SIG-M5 treated with dmso at 0.1 percent for 504 hours (cell line): ENCODE measurements around the gene FAM50B.

Experiments
- DNase-seq: peaks from one replicate; lab custom pipeline; 2025; ENCODE audit not compliant: unreplicated experiment; lab: John Stamatoyannopoulos, UW

The FAM50B gene

DNA sequence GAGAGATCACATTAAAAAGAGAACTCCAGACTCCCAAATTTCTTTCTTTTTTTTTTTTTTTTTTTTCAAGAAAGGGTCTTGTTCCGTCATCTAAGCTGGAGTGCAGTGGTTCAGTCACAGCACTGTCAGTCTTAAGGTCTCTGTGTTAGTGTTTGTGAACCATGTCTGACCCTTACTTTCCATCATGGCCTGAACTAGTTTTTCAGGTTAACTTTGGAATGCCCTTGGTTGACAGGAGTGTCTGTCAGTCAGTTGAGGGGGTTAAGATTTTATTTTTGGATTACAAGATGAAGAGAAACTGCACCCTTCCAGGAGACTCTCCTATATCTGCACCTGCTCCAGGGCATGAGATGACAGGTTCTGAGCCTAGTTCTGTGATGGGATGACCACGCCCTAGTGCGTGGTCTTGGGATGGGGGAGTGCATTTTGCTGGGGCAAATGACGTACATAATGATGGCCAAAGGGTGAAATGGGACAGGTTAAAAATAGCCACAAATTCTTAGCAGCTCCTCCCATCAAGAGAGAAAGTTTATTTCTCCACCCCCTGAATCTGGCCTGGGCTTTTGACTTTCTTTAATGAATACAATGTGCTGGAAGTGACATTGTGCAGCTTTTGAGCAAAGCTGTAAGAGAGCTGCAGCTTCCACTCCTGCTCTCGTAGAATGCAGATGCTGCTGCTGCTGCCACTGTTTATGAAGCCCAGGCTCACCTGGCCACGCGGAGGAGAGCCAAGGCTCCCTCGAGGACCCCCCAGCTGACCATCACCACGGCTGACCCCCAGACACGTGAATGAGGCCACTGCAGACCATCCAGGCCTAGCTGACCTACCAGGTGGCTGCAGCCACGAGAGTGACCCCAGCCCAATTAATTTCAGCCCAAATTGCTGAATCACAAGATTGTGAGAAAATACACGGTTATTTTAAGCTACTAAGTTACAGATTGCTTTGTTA is 29.7 kb upstream of the FAM50B start:
- DNase-seq = no peak

DNA sequence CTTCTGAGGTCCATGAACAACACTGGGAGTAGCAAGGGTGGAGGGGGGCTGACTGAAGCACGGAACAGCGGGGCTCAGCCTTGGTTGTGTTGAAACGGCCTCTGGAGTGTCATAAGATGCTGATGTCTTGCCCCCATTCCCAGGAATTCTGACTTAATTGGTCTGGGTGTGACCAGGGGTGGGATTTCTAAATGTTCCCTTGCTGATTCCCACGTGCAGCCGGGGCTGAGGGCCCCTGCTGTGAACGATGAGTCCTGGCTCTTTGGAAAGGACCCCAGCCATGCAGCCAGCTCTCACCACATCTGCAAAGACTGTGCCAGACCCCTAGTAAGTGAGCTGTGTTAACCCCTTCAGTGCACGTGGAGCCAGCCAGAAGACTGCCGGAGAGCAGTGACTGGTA is 28.6 kb upstream of the FAM50B start:
- DNase-seq = no peak

DNA sequence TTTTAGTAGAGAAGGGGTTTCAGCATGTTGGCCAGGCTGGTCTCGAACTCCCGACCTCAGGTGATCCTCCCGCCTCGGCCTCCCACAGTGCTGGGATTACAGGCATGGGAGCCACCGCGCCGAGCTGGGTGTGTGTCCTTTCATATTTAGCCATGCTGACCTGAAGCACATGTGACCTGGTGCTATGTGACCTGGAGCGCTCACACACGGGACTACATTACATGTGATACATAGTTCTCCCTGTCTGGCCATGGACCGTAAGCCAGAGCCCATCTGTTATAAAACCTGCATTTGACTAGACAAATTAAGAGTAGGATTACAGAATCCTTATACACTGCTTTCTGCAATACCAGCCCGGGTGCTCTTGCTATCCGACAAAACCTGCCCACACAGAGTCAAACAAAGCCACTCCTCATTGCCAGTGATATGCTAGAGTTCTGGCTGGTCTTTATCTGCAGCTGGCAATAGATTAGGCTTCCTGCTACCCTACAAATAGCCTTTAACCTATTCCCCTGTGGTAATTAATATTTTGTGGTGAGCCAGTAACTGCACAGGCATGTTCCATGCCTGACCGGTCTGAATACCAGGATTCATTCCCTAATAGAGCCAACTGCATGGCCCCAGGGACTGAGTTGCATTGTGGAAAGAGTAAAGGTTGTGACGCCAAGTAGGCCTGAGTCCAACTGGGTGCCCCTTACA is 26.3 kb upstream of the FAM50B start:
- no peak for DNase-seq

DNA sequence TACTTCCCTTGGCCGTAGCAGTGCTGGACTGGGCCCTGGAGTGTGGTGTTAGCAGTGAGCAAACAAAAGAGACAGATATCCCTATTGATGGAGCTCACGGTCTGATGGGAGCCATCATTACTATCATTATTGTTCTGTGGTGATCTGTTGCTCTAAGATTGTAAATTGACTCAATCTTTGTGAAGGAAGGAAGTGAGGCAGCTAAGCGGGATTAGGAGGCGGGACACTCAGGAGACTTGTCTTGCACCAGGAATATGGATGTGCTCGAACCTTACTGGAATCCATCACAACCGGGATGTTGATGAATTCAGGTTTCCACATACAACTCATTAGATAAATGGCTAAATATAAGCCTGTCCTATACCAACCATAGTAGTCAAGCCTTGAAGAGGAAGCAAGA is 25.5 kb upstream of the FAM50B start:
- no peak for DNase-seq

DNA sequence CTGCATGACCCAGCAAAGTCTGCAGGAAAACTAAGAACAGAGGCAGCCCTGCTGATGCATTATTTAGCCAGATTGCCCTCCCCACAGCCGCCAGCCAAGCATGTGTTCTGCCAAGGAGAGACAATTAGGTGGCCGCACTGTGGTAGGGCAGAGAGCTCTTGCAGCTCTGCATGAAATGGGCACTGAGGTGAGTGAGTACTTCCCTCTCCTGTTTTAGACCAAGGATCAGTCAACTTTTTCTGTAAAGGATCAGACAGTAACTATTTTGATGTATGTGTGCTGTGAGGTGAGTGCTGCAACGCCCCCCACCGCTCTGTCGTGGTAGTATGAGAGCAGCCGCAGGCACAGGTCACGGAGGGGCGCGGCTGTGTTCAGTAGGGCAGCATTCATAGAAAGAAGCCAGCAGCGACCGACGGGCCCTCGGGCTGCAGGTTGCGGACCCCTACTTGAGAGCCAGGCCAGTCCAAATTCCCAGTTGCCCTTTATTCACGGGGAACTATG is 23.8 kb upstream of the FAM50B start:
- DNase-seq = no peak

DNA sequence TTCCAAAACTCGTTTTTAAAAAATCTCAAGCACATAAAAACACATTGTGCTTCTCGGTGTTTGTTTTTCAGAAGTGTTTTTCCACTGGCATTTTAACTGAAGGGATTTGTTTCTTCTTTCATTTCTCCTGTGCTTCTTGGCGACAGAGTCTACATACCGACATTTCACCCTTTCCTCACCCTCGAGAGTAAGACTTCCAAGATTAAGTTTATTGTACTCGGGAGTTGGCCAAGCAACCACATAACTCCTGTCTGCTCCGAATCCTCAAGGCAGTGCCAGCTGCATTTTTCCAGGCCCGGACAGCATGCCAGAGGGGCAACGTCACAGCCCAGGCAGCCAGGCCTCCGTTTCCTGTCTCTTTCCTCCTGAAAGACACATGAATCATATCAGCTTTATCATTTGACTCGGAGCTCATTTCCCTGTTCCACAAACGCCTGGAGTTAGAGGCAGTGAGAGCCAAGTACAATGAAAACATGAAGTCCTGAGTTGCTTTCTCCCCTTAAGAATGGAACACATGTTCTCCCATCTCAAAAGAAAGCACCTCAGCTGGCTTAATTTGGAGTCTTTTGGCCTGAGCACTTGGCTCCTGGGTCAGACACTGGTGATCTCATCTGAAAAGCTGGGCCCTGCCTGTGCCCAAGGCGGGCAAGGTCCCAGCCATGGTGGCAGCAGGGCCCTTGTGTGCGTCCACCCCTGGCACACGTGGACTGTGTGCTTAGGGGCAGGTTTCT is 23.2 kb upstream of the FAM50B start:
- DNase-seq = no peak

DNA sequence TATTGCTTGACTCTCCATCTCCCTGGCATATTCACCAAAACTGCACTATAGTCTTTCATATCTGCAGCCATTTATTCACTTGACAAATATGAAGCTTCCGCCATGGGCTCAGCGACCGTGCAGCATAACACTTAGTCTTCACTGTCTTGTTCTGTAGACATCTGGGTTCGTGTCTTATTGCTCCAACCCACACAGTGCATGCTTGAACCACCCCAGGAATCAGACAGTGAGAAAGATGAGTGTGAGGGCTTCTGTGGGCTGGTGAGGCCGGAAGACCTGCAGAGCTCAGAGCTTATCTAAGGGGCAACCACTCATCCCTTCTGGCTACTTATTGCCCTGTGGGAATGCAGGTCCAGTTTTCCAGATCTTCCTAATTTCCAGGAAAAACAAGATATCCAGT is 19.9 kb upstream of the FAM50B start:
- no peak for DNase-seq

DNA sequence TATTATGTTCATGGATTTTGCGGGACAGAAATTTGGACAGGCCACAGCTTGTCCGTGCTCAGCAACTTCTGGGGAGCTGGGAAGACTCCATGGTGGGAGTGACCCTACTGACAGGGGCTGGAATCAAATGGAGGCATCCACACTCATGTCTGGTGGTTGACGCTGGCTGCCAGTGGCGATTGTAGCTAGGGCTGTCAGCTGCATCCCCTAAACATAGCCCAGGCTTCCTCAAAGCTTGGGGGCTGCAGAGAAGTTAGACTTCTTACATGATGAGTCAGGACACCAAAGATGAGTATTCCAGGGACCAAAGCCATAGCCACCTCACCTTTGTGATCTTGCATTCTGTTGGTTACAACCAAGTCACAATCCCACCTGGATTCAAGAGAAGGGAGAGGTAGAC is 18.4 kb upstream of the FAM50B start:
- DNase-seq = no peak

DNA sequence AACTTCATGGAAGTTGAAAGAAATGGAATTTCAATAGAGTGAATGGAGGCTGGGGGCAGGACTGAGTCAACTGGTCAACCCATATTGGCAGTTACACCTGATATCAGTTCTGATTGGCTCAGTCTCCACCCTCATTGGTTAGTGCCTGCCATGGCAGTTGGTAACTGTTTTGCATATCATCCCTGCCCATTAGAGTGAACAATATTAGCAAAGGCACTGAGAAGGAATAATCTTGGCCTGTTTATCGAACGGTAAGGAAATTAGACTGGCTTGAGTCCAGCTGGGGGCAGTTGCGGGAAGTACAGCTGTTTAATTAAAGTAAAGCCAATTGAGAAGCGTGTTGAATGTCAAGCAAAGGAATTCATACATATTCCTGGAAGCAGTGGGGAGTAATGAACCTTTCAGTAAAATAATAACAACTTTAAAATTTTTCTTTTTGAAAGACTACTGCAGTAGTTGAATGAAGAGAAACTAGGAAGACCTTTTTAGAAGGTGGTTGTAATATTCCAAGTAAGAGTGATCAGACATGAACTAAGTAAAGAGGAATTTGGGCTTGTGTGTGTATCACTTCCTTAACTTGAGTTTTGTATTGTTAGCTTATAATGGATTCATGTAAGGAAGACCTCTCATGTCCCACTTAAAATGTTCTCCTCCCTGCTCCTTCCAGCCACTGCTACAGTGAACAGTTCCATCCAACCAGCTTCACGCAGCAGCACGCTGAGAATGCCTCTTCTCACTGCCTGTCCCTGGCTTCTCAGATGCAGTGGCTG is 17.2 kb upstream of the FAM50B start:
- no peak for DNase-seq

DNA sequence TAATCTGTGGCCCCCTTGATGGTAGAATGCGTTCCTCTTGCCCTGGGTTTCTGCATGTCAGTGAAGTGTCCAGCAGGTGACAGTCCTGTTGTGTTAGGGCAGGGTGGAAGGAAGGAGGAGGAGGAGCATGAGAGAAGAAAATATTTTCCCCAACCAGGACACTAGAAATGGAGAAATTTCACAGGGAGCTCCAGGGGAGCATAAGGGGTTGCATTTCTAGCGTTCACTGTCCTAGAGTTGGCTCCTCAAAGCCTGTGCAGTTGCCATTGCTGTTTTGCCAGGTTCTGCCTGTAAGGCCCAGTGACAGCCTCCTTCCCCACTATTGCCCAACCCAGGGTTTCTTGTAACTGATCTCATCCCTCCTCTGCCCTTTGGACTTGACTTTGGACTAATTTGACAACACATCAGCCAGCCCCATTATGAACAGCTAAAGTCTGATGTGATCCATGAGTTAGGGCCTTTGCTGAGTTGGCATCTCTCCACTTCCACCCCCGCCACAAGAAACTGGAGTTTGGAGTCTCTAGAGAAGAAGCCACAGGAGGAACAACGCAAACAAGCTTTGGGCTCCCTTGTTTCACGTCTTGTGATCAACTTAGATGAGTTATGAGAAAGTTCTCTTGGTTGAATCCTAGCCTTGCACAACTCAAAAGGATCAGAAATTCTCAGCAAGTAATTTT is 14.0 kb upstream of the FAM50B start:
- DNase-seq = no peak

DNA sequence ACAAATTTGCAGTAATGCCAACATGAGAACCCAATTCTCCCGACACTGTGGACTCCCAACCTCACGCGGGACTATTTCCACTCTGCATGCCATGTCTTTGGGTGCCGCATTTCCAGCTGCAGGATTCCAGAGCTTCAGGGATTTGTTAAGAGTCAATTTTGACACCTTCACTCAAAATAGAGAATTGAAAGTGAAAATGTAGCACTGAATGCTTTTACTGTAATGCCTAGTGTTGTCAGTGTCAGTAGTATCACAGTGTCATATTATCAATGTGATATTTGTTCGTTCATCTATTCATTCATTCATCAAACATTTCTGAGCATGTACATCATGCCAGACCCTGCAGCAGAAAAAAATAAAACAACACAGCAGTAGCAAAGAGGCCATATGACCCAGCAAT is 13.4 kb upstream of the FAM50B start:
- DNase-seq = no peak

DNA sequence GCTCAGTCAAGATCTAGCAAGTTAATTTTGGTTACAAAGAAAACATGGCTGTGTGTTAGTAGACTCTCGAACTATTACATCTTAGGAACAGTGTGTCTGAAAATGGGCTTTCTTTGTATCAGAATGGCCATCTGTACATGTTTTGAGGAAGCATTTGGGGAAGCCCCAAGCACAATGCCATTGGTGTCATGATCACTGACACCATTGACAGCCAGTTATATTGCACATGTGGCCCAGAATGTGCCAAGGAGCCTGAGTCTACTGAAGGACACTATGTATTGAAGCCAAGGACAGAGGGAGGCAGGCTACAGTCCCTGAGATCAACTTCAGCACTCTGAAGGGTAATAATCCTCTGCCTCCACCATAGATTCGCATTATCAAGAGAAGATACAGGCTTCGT is 12.6 kb upstream of the FAM50B start:
- DNase-seq = no peak

DNA sequence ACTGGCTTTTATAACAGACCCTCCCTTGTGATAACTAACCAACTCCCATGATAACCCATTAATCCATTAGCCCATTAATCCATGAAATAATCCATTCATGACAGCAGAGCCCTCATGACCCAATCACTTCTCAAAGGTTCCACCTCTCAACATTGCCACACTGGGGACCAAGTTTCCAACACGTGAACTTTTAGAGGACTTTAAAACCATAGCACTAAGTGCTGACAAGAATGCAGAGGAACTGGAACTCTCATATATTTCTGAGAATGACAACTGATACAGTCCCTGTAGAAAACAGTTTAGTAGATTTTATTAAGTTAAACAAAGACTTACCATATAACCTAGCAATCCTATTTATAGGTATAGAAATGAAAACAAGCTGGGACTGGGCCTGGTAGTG is 11.4 kb upstream of the FAM50B start:
- no peak for DNase-seq

DNA sequence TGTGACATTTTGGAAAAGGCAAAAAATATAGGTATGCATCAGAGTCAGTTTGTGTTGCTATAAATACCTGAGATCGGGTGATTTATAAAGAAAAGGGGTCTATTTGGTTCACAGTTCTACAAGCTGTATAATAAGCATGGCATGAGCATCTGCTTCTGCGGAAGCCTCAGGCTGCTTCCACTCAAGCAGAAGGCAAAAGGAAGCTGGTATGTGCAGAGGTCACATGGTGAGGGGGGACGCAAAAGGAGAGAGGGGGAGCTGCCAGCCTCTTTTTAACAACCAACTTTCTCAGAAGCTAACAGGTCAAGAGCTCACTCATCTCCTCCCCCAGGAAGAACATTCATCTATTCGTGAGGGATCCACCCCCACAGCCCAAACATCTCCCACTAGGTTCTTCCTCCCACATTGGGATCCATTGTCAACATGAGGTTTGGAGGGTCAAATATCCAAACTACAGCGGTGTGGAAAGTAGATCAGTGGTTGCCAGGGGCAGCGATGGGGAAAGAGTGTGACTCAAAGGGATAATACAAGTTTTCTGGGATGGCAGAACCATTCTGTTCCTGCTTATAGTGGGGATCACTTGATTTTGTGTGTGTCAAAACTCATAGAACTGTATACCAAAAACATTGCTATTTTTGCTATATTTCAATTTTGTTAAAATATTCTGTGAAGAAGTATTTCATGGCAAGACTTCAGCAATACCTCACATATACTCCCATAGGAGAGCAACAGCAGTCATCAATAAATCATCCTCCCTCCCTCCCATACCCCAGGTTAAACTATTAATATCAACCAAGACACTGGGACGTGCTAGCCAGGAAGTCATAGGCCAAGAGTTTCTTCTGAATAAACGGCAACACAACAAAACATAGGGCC is 9.9 kb upstream of the FAM50B start:
- no peak for DNase-seq

DNA sequence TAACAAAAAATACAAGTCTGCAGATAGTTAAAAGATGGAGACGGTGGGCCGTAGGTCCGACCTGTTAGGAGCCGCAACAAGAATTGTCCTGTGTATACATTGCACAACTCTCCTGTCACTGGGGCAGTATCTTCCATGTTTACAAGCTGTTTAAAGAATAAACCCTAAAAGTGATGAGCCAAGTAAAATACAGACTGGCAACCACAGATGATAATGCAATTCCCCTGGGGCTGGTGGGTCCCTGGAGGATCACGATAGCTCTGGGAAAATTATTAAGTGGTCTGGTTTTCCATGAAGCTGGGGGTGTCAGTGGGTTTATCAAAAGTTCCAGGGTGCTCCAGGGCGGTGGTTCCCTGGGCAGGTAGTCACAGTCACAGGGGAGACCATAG is 8.1 kb upstream of the FAM50B start:
- DNase-seq = no peak

DNA sequence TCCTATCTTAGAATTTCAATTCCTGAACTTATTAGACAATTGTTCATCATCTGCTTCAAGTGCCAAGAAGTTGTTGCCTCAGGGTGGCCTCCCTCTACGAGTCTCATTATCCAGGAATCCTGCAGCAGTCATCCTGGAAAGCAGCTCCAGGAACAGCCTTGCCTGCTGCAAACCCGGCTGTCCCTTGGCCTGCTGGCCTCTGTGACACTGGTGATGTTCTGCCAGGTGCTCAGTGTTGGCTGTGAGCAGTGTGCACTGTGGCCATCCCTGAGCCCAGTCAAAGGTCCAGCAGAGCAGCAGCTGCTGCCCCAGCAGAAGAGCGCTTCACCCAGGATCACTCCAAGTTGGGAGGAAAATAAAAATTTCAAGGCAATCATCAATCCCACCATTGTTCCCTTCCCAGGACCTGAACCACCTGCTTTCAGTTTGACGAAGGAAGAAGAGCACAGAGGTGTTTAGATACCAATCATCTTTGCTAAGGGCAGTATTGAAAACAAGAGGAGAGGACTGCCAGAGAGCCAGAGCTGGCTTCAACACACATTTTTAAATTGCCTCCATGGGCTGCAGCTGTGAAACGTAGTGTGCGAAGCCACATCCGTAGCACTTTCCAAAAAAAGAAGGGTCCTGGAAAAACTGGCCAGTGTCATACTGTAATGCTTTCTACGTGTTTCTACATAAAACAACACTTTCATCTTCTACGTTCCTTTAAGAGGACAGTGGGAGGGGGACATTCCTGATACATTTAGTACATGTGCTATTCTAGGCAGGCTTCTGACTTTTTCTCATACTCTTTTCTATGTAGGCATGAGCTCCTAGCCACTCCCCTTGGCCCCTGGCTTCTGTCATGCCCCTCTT is 7.2 kb upstream of the FAM50B start:
- no peak for DNase-seq

DNA sequence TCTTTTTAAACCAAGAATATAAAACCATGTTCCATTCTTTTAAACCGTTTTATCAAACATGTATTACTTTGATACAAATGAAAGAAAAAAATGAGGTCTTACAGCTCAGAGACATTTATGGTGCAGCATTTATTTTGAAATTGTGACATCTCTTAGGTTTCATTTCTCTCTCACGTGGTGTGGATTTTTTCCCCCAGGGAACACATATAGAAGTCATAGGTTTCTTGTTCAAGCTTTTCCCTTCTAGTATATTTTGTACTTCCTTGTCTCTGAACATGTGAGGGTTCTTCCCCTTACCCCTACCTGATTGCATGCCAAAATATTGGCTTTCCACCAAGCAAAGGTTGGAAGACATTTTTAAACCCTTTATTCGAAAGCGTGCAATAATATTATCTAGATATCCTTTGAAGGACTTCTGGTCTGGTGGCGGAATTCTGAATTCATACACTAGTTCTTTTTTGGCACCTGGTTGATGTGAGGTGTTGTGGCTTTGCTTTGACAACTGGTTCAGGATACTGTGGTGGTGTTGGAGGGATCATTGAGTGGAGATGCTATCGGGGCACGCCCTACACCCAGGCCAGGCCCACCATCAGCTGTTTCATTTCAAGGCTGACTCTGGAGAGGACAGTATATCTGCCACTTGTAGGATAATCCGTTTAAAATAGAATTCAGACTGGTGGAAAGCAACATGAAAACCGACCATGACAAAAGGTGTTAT is 5.6 kb upstream of the FAM50B start:
- DNase-seq = no peak

DNA sequence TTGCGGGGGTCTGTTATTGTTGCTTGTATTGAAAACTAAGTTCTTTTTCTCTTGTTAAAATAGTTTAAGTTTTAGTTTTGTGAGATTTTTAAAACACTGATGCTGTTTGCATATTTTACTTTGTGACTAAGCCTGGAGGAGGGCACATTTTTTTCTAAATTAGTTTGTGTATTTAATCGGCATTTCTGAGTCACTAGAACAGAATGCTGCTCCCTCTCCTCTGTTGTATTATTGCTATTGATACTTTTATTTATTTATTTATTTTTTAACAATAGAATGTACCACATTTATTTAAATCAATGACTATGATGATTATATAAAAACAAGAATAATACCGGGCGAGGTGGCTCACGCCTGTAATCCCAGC is 5.1 kb upstream of the FAM50B start:
- no peak for DNase-seq
